BLaER1 treated with 17β-estradiol and CSF1 and Interleukin-3, amounts not matched to agents 10 nM and 100 nM (cell line): ENCODE data around the gene NKX1-2.
"Not testable (repeated sequence)": the region's sequence is repeated elsewhere in the genome, so short reads cannot be mapped to it uniquely, and the experiment has no call there.

ENCODE experiments used
- H3K27ac ChIP-seq, 11 experiments: shearing (Covaris generic); formaldehyde crosslinking; 2 replicates each; pipeline ENCODE4 v1.8.1; 2022
- H3K27me3 ChIP-seq, 11 experiments: shearing (Covaris generic); formaldehyde crosslinking; 2 replicates each; pipeline ENCODE4 v1.8.1; 2022
- H3K36me3 ChIP-seq, 11 experiments: shearing (Covaris generic); formaldehyde crosslinking; 2 replicates each; pipeline ENCODE4 v1.8.1; 2022
- H3K4me1 ChIP-seq, 10 experiments: shearing (Covaris generic); formaldehyde crosslinking; 2 replicates each; pipeline ENCODE4 v1.8.1; 2022
- H3K4me2 ChIP-seq, 11 experiments: shearing (Covaris generic); formaldehyde crosslinking; 2 replicates each; pipeline ENCODE4 v1.8.1; 2022
- H3K4me3 ChIP-seq, 10 experiments: shearing (Covaris generic); formaldehyde crosslinking; 2 replicates each; pipeline ENCODE4 v1.8.1; 2022
- H3K9ac ChIP-seq, 11 experiments: shearing (Covaris generic); formaldehyde crosslinking; 2 replicates each; pipeline ENCODE4 v1.8.1; 2022
- H3K9me3 ChIP-seq, 11 experiments: shearing (Covaris generic); formaldehyde crosslinking; replicated peaks in 1 of 11; 2 replicates each; pipeline ENCODE4 v1.8.1; 2022
- H4K20me1 ChIP-seq, 11 experiments: shearing (Covaris generic); formaldehyde crosslinking; 2 replicates each; pipeline ENCODE4 v1.8.1; 2022
- Cebpa-rat ChIP-seq, 11 experiments: shearing (Covaris generic); IDR thresholded peaks; 2 replicates each; pipeline ENCODE4 v1.8.1; 2022

The NKX1-2 gene

DNA sequence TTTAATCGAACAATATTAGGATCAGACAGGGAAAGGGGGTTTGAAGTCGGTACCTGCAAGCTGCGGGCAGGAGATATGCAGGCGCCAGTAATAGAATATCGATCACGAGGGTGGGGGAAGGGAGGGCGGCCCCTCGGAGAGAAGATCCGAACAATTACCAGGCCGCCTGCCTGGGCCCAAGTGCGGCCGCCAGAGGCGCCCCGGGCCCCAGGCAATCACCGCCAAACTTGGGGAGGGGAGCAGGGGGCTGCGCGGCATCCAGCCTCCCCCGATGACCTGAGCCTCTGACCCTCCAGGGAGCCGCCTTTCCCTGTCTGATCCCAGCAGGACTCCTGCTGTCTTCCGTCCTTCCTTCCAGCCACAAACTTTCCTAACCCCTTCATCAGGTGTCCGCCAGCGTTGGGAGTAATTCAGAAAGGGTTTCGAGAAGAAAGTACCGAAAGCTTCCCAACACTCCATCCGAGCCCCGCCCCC lies 1.1 kb downstream of the NKX1-2 start:
- Histone ChIP-seq H3K36me3 (no peaks in the 10 kb centered on the region), H3K4me3 (peak overlapping the region in 1 of 10 experiments; percentile 4; a peak in 1 of 20 replicates), H3K4me1 (peaks cover 0 to 7% (median 0%) of the 10 kb centered on the region in 10 experiments; a peak in 2 of 20 replicates), H3K27me3 (peaks cover 90 to 97% (median 95%) of the 10 kb centered on the region in 11 experiments), H3K27ac (no peak overlapping the region), H4K20me1 (peaks cover 0 to 37% (median 10%) of the 10 kb centered on the region in 11 experiments; a peak in 11 of 22 replicates), H3K9ac (no peak overlapping the region), H3K4me2 (0 out of 22 replicates have a peak overlapping the region, but pooled peaks of 1 of the 11 experiments have one; percentile 43), H3K9me3 (peaks cover 6 to 27% (median 13%) of the 10 kb centered on the region in 11 experiments; a peak in 18 of 22 replicates)
- TF ChIP-seq Cebpa-rat (IDR thresholded peaks at IDR 0.05), result no peak

DNA sequence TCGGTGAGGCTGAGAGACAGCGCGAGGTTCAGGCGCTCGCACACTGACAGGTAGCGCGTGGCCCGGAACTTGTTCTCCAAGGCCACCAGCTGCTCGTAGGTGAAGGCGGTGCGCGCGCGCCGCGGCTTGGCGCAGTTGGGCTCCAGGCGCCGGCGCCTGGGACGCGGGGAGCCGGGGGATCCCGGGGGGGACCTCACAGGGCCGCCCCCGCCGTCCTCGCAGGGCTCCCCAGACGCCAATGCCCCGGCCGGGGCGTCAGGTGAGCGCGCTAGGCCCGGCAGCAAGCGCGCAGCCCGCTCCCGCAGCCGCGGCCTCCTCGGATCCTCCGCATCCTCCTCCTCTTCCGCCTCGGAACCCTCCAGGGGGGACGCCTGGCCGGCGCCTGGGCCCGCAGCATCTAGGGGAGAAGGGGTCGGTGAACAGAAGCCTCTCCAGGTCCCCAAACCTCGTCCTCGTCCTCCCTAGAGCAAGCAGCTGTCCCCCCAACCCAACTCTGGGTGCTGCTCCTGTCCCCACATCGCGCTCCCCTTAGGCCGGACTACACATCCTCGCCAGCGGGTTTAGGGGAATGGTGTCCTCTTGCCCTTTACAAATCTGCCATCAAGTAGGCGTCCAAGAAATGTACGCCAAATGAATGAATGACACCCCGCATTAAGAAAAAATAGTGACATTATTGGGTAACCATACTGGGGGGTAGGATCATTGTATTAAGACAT lies 1.9 kb downstream of the NKX1-2 start:
- Histone ChIP-seq H3K36me3 (no peaks in the 10 kb centered on the region), H3K4me2 (no peak overlapping the region), H3K27ac (no peak overlapping the region), H3K9me3 (peaks cover 6 to 27% (median 13%) of the 10 kb centered on the region in 11 experiments; a peak in 18 of 22 replicates), H3K4me1 (peaks cover 0 to 7% (median 0%) of the 10 kb centered on the region in 10 experiments; a peak in 2 of 20 replicates), H3K9ac (no peak overlapping the region), H4K20me1 (peaks cover 0 to 37% (median 10%) of the 10 kb centered on the region in 11 experiments; a peak in 11 of 22 replicates), H3K4me3 (no peak overlapping the region; a peak in 1 of 20 replicates), H3K27me3 (peaks cover 83 to 89% (median 88%) of the 10 kb centered on the region in 11 experiments)
- TF ChIP-seq Cebpa-rat (IDR thresholded peaks at IDR 0.05), result no peak

DNA sequence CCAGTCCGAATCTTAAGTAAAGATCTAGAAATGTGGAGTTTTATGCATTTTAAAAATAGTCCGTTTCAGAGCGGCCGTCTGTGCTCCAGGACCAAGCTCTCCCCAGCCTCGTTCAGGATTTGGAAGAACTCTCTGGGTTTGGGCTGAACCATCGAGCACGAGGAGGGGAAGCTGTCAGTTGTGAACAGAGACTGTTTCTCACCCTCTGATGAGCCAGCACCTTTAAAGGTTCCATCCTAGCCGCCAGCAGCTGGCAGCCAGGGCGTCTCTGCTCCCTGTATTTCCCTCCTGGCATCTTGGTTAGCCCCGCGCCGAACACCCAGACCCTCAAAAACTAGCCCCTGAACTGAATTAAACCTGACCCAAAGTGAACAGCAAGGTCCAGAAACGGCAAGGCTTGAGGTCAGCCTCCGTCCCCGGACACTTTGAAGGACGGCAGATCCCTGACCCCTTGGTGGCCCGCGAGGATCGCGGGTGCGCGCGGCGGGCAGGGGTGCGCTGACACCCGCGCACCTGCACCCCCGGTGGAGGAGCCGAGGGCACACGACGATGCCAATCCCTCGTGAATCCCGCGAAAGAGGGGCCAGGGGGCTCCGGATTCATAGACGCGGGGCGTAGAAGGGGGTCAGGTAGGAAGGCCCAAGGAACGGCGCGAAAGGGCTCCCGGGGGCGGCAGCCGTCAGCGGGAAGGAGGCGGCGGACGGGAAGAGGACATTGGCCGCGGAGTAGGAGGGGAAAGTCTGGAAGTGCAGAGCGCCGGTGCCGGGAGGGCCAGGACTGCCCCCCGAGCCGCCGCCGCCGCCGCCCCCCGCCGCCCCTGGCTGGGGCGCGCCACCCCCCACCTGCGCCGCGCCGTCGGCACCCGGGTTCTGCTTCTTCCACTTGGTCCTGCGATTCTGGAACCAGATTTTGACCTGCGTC lies 2.7 kb downstream of the NKX1-2 start:
- no peak overlapping the region for H3K27ac ChIP-seq
- no peak for TF ChIP-seq Cebpa-rat (IDR thresholded peaks at IDR 0.05)
- H3K4me1 ChIP-seq, result peaks cover 0 to 3% (median 0%) of the 10 kb centered on the region in 10 experiments; a peak in 1 of 20 replicates
- H3K4me2 ChIP-seq, result no peak overlapping the region
- H3K4me3 ChIP-seq, result no peak overlapping the region
- peaks cover 75 to 81% (median 80%) of the 10 kb centered on the region in 11 experiments for H3K27me3 ChIP-seq
- peaks cover 0 to 37% (median 10%) of the 10 kb centered on the region in 11 experiments; a peak in 11 of 22 replicates for H4K20me1 ChIP-seq
- no peaks in the 10 kb centered on the region for H3K36me3 ChIP-seq
- H3K9me3 ChIP-seq, result peaks cover 6 to 27% (median 13%) of the 10 kb centered on the region in 11 experiments; a peak in 18 of 22 replicates
- H3K9ac ChIP-seq, result no peak overlapping the region

DNA sequence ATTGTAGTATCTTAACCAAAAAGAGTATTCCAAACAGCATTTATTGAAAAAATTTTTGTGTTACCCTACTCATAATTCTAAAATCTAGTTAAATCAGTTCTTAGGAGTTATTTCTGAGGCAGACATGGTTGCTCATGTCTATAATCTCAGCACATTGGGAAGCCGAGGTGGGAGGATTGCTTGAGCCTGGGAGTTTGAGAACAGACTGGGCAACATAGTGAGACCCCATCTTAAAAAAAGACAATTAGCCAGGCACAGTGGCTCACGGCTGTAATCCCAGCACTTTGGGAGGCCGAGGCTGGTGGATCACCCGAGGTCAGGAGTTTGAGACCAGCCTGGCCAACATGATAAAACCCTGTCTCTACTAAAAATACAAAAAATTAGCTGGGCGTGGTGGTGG lies 8.1 kb downstream of the NKX1-2 start:
- H3K4me1 ChIP-seq, result peaks cover 0 to 12% (median 6%) of the 10 kb centered on the region in 10 experiments; a peak in 18 of 20 replicates
- H3K27ac ChIP-seq, H3K9me3 ChIP-seq, H3K4me2 ChIP-seq, H4K20me1 ChIP-seq, H3K9ac ChIP-seq, H3K36me3 ChIP-seq, H3K4me3 ChIP-seq: not testable (repeated sequence)
- H3K27me3 ChIP-seq, result peaks cover 21 to 30% (median 26%) of the 10 kb centered on the region in 11 experiments

DNA sequence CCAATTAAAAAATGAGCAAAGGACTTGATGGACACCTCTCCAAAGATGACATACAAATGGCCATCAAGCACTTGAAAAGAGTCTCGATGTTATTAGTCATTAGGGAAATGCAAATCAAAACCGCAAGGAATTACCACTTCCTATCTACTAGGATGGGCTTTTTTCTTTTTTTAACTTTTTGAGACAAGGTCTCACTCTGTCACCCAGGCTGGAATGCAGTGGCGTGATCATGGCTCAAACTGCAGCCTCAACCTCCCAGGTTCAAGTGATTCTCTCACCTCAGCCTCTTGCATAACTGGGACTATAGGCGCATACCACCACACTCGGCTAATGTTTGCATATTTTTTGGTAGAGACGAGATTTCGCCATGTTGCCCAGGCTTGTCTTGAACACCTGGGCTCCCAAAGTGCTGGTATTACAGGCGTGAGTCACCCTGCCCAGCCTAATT lies 13.6 kb downstream of the NKX1-2 start:
- H3K4me2 ChIP-seq, result peak overlapping the region; percentile 65 to 90 (median 75)
- H3K9ac ChIP-seq, result peak overlapping the region in 2 of 11 experiments; percentile 1 to 7; a peak in 1 of 22 replicates
- no peak overlapping the region for H3K27ac ChIP-seq

DNA sequence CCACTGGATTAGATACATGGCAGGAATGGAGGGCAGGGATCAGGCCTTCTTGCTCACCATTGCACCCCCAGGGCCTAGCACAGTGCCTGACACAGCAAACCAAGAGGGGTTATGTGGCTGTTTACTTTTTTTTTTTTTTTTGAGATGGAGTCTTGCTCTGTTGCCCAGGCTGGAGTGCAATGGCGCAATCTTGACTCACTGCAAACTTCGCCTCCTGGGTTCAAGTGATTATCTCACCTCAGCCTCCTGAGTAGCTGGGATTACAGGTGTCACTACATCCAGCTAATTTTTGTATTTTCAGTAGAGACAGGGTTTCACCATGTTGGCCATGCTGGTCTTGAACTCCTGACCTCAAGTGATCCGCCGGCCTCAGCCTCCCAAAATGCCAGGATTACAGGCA lies 14.2 kb downstream of the NKX1-2 start:
- Histone ChIP-seq H3K27me3 (peaks cover 0 to 12% (median 0%) of the 10 kb centered on the region in 11 experiments; a peak in 2 of 22 replicates), H3K4me2 (peak overlapping the region; percentile 65 to 90 (median 75)), H3K4me1 (peaks cover 15 to 24% (median 20%) of the 10 kb centered on the region in 10 experiments)
- not testable (repeated sequence) for H3K9me3 ChIP-seq, H3K27ac ChIP-seq, H4K20me1 ChIP-seq, H3K36me3 ChIP-seq, H3K9ac ChIP-seq, H3K4me3 ChIP-seq

More for the DNA sequence above, 13.6 kb downstream of the NKX1-2 start:
- no peaks in the 10 kb centered on the region for H3K36me3 ChIP-seq
- H3K4me1 ChIP-seq, result peaks cover 15 to 24% (median 20%) of the 10 kb centered on the region in 10 experiments
- peak in 2 of 11 experiments; percentile 9 to 21; a peak in 1 of 22 replicates for TF ChIP-seq Cebpa-rat (IDR thresholded peaks at IDR 0.05)
- H3K27me3 ChIP-seq, result peaks cover 0 to 12% (median 0%) of the 10 kb centered on the region in 11 experiments; a peak in 2 of 22 replicates
- H3K4me3 ChIP-seq, result peak overlapping the region in 1 of 10 experiments; percentile 44; a peak in 2 of 20 replicates
- peaks cover 0 to 9% (median 0%) of the 10 kb centered on the region in 11 experiments; a peak in 1 of 22 replicates for H4K20me1 ChIP-seq
- H3K9me3 ChIP-seq, result no peaks in the 10 kb centered on the region

DNA sequence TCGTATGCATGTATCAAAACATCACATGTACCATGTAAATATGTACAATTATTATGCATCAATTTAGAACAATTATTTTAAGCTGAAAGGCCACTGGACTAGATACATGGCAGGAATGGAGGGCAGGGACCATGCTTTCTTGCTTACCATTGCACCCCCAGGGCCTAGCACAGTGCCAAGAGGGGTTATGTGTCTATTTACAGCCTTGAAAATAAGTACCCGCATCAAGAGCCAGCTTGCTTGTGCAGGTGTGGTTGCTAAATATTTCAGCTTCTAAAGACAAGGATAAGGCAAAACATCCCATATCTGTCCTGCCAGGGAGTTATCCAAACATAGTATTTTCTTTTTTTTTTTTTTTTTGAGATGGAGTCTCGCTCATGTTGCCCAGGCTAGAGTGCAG lies 16.4 kb downstream of the NKX1-2 start:
- Histone ChIP-seq H3K4me2 (no peak overlapping the region), H3K4me3 (no peak overlapping the region), H3K9me3 (no peaks in the 10 kb centered on the region), H3K27ac (no peak overlapping the region), H3K4me1 (peaks cover 15 to 24% (median 20%) of the 10 kb centered on the region in 10 experiments), H4K20me1 (peaks cover 0 to 9% (median 0%) of the 10 kb centered on the region in 11 experiments; a peak in 1 of 22 replicates), H3K27me3 (peaks cover 0 to 12% (median 0%) of the 10 kb centered on the region in 11 experiments; a peak in 2 of 22 replicates), H3K9ac (no peak overlapping the region), H3K36me3 (no peaks in the 10 kb centered on the region)
- no peak for TF ChIP-seq Cebpa-rat (IDR thresholded peaks at IDR 0.05)

DNA sequence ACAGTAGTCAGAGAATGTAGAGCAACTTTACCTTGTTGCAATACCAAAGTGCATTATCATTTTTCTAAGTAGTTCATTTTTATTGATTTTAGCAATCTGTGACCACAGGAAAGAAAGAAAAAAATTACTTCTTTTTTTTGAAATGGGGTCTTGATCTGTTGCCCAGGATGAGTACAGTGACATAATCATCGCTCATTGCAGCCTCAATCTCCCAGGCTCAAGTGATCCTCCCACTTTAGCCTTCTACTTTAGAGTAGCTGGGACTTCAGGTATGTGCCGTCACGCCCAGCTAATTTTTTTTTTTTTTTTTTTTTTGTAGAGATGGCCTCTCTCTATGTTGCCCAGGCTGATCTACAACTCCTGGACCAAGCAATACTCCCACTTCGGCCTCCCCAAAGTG lies 19.8 kb downstream of the NKX1-2 start:
- no peaks in the 10 kb centered on the region for H4K20me1 ChIP-seq
- H3K9ac ChIP-seq, result no peak overlapping the region
- H3K4me1 ChIP-seq, result peaks cover 0 to 5% (median 0%) of the 10 kb centered on the region in 10 experiments; a peak in 2 of 20 replicates
- H3K4me2 ChIP-seq, result no peak overlapping the region
- no peak overlapping the region for H3K4me3 ChIP-seq
- no peak for TF ChIP-seq Cebpa-rat (IDR thresholded peaks at IDR 0.05)
- no peaks in the 10 kb centered on the region for H3K9me3 ChIP-seq
- H3K27ac ChIP-seq, result no peak overlapping the region
- no peaks in the 10 kb centered on the region for H3K36me3 ChIP-seq
- H3K27me3 ChIP-seq, result peaks cover 0 to 5% (median 0%) of the 10 kb centered on the region in 11 experiments; a peak in 2 of 22 replicates
